ENCODE results near the gene ATAD3B. TPM values are rescaled to one million over a fixed set of nuclear protein-coding genes. Genes with fewer than 3 reads are reported as not detected.

ATAD3B gene
- total and polyA plus RNA-seq, 2 donors (not counting 3 experiments of a cell fraction or from before 2014, with no cell fraction given) = 20.5 to 48.2 TPM

- H4K20me1 ChIP-seq (replicated peaks; ENCODE audit: control insufficient read depth, extremely low read depth, insufficient read depth, low read length) = no peaks in the 10 kb centered on the region
- intact Hi-C loops (cut with micrococcal nuclease) (no loop called here), dilution Hi-C loops (cut with MboI; ENCODE audit: extremely low pct_ligation_motif_present, low sequenced_read_pairs) (no loop called here)
- H3K4me2 ChIP-seq (ENCODE audit: insufficient read depth, low read length) = no peak overlapping the region
- no peak for FAIRE-seq
- TF ChIP-seq POLR2AphosphoS5 (IDR thresholded peaks at IDR 0.05; ENCODE audit: insufficient read depth, low read depth, low read length) (no peak), POLR2A (IDR thresholded peaks at IDR 0.05; ENCODE audit: low read depth, low read length) (no peak), MYC (IDR thresholded peaks at IDR 0.05; ENCODE audit: low read depth, low read length) (no peak), FOS (IDR thresholded peaks at IDR 0.05; ENCODE audit: borderline replicate concordance, insufficient read depth, low read length) (no peak), CTCF (IDR thresholded peaks at IDR 0.05; ENCODE audit: extremely low read depth in 1 of 2, insufficient read depth in 1 of 2, low read depth in 1 of 2, low read length in 2 of 2) (no peak), EZH2 (IDR thresholded peaks at IDR 0.05; ENCODE audit: borderline replicate concordance, low read depth, low read length, severe bottlenecking) (no peak), JUN (IDR thresholded peaks at IDR 0.05; ENCODE audit: borderline replicate concordance, insufficient read depth, insufficient read length, low read depth) (no peak)
- TF ChIP-seq, protein P1, sequence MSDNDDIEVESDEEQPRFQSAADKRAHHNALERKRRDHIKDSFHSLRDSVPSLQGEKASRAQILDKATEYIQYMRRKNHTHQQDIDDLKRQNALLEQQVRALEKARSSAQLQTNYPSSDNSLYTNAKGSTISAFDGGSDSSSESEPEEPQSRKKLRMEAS (IDR thresholded peaks at IDR 0.05; ENCODE audit: insufficient read depth, insufficient read length) = no peak
- H3K9me1 ChIP-seq (replicated peaks; ENCODE audit: control insufficient read depth, extremely low read depth, insufficient read depth, low read length) = no peaks in the 10 kb centered on the region
- H3K36me3 ChIP-seq (ENCODE audit: control insufficient read depth in 2 of 2, extremely low read depth in 1 of 2, insufficient read depth in 2 of 2, low read length in 2 of 2) = peaks cover 7 to 25% of the 10 kb centered on the region in 2 experiments
- no peak overlapping the region for H3K27ac ChIP-seq (ENCODE audit: insufficient read depth, low read depth, low read length)
- H3K4me3 ChIP-seq (replicated peaks in 1 of 3; ENCODE audit: insufficient read depth in 1 of 3, low read depth in 1 of 3, low read length in 3 of 3) = no peak overlapping the region
- no peaks in the 10 kb centered on the region for H3K9me3 ChIP-seq (replicated peaks; ENCODE audit: control insufficient read depth, insufficient read depth, low read length)
- H3K4me1 ChIP-seq (ENCODE audit: control insufficient read depth, extremely low read depth, insufficient read depth, low read length) = no peaks in the 10 kb centered on the region
- no peaks in the 10 kb centered on the region for H3K79me2 ChIP-seq (ENCODE audit: control insufficient read depth, insufficient read depth, low read length)
- H2AFZ ChIP-seq (ENCODE audit: low read depth, low read length) = no peak overlapping the region
- no peak overlapping the region for H3K9ac ChIP-seq (replicated peaks; ENCODE audit: extremely low read depth, insufficient read depth, low read length)
- no TSS peak for BruUV-seq (replicated peaks)
- ChIA-PET POLR2A (no interaction called here), CTCF (no interaction called here)
- no peaks in the 10 kb centered on the region for H3K27me3 ChIP-seq (ENCODE audit: control insufficient read depth in 2 of 2, insufficient read depth in 2 of 2, low read length in 2 of 2)
- DNase-seq (ENCODE audit: low read depth, low spot score) = no peak
These were observed 18.3 kb downstream of the ATAD3B start for GRCh38 chr1:1489861-1490260.
